ENCODE data around the gene PALD1. TPM values are rescaled to one million over a fixed set of nuclear protein-coding genes. Genes with fewer than 3 reads are reported as not detected.

The PALD1 gene
- total RNA-seq, 4 donors from 2014 or later, result 6.2 to 12.1 (median 7.7) TPM

DNA sequence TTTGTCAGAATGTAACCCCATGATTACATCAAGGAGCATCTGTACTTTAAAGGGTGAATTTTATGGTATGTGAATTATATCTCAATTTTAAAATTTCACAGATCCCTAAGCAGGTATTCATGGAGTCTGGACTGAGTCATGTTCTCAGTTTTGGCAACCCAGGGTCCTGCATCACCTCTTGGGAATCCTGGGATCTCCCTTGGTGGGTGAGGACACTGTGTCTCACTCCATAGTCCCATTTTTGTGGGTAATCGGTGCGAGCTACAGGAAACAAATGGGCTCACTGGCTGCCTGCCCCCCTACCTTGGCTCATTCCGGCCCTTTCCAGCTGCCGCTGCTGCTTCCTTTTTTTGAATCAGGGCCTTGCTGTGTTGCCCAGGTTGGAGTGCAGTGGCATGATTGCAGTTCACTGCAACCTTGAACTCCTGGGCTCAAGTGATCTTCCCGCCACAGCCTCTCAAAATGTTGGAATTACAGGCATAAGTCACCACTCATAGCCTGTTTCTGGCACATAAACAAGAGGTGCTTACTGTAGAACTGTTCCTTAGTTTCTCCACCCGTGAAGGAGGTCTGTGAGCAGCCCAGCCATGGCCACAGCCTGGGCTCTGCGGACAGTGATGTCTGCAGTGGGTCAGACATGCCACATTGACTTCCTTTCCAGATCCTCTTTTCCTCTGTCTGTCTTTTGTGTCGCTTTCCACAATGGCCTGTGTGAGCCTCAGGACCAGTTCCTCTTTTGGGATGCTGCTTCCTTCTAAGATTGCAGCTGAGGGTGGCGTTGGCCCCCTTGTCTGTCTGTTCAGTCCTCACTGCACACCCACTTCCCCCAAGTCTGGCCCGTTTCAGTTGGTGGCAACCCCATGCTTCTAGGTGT is 14.5 kb downstream of the PALD1 start:
- H3K27ac ChIP-seq, result no peak overlapping the region
- TF ChIP-seq POLR2A (IDR thresholded peaks at IDR 0.05) (no peak), EP300 (IDR thresholded peaks at IDR 0.05) (no peak), POLR2AphosphoS5 (IDR thresholded peaks at IDR 0.05) (no peak)
- TF ChIP-seq, protein P1, sequence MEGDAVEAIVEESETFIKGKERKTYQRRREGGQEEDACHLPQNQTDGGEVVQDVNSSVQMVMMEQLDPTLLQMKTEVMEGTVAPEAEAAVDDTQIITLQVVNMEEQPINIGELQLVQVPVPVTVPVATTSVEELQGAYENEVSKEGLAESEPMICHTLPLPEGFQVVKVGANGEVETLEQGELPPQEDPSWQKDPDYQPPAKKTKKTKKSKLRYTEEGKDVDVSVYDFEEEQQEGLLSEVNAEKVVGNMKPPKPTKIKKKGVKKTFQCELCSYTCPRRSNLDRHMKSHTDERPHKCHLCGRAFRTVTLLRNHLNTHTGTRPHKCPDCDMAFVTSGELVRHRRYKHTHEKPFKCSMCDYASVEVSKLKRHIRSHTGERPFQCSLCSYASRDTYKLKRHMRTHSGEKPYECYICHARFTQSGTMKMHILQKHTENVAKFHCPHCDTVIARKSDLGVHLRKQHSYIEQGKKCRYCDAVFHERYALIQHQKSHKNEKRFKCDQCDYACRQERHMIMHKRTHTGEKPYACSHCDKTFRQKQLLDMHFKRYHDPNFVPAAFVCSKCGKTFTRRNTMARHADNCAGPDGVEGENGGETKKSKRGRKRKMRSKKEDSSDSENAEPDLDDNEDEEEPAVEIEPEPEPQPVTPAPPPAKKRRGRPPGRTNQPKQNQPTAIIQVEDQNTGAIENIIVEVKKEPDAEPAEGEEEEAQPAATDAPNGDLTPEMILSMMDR (IDR thresholded peaks at IDR 0.05), result no peak

DNA sequence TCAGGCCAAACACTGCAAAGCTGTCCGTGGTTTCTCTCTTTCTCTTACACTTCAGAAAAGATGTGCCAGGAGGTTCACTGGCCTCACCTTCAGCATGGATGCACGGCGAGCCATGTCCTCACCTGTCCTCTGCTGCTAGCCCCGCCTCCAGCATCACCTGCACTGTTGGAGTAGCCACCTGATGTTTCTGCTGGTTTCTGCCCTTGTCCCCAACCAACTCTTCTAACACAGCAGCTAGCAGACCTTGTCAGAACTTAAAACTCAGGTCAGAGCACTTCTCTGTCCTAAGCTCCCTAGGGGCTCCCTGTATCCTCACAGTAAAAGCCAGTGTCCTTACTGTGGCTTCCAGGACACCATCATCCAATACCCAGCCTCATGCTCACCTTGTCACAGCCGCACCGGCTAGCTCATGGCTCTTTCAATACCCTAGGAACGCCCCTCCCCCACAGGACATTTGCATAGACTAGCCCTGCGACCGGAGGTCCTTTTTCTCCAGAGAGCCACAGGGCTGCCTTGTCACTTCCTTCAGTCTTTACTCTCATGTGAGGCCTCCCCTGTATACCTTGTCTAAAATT is 15.2 kb downstream of the PALD1 start:
- H3K4me3 ChIP-seq, result no peak overlapping the region
- no peak for DNase-seq (ENCODE audit: low spot score in 2 of 2)
- H3K36me3 ChIP-seq, result no peaks in the 10 kb centered on the region
- peaks cover 9% of the 10 kb centered on the region for H3K4me1 ChIP-seq
- 67% methylated on average over 9 of the region's 9 CpGs for WGBS
- no peaks in the 10 kb centered on the region for H3K9me3 ChIP-seq
- TF ChIP-seq POLR2AphosphoS5 (IDR thresholded peaks at IDR 0.05) (no peak), POLR2A (IDR thresholded peaks at IDR 0.05) (no peak), EP300 (IDR thresholded peaks at IDR 0.05) (no peak)
- TF ChIP-seq, protein P1 (IDR thresholded peaks at IDR 0.05), result no peak
- H3K27me3 ChIP-seq, result peaks cover 3% of the 10 kb centered on the region
- H3K27ac ChIP-seq, result no peak overlapping the region

More for the DNA sequence above, 14.5 kb downstream of the PALD1 start:
- no peaks in the 10 kb centered on the region for H3K9me3 ChIP-seq
- WGBS, result 86% methylated on average over 10 of the region's 10 CpGs
- no peak for DNase-seq (ENCODE audit: low spot score in 2 of 2)
- peaks cover 9% of the 10 kb centered on the region for H3K4me1 ChIP-seq
- no peak overlapping the region for H3K4me3 ChIP-seq
- no peaks in the 10 kb centered on the region for H3K36me3 ChIP-seq
- peaks cover 3% of the 10 kb centered on the region for H3K27me3 ChIP-seq

DNA sequence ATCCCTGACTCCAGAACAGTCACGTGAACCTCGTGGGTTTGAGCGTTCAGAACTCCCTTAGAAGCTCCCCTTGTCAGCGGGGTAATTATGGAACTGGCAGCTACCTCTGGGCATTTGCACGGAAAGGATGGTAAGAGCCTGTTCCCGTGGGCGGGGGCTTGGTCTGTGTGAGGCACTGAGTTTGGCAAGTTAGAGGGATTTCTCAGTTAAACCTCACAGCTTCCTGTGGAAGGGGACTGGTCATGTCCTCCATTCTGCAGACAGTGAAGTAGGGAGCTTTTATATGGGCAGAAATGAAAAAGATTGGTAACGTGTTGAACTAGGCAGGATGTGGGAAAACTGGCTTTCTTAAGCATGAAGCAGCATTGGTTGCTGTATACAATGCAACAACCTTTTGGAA is 16.0 kb downstream of the PALD1 start:
- H3K27me3 ChIP-seq, result peaks cover 3% of the 10 kb centered on the region
- H3K4me1 ChIP-seq, result peaks cover 12% of the 10 kb centered on the region
- H3K9me3 ChIP-seq, result no peaks in the 10 kb centered on the region
- whole genome bisulfite sequencing, result 43% methylated on average over 8 of the region's 8 CpGs
- no peak overlapping the region for H3K27ac ChIP-seq
- no peak for DNase-seq (ENCODE audit: low spot score in 2 of 2)
- H3K4me3 ChIP-seq, result no peak overlapping the region
- TF ChIP-seq POLR2A (IDR thresholded peaks at IDR 0.05), result no peak
- TF ChIP-seq, protein P1 (IDR thresholded peaks at IDR 0.05), result no peak
- no peak for TF ChIP-seq EP300 (IDR thresholded peaks at IDR 0.05)
- TF ChIP-seq POLR2AphosphoS5 (IDR thresholded peaks at IDR 0.05), result no peak
- H3K36me3 ChIP-seq, result no peaks in the 10 kb centered on the region

DNA sequence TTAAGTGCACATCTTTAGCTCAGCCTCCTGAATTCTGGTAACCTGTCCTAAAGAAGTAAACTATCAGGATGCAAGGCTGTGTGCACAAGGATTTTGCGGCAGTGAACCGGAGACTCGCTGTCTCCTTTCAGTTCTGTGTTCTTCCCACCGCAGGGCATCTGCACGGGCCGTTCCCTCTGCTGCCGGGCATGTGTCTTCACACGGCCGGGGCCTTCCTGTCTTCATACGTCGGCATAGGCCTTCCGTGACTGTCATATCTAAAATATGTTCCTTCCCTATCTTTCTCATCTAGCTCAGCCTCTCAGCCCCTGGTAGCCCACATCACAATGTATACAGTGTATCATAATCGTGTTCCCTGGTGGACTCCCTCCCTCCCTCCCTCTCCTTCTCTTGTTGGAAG is 16.4 kb downstream of the PALD1 start:
- WGBS, result 63% methylated on average over 13 of the region's 13 CpGs
- TF ChIP-seq EP300 (IDR thresholded peaks at IDR 0.05), result no peak
- no peak for TF ChIP-seq POLR2A (IDR thresholded peaks at IDR 0.05)
- TF ChIP-seq POLR2AphosphoS5 (IDR thresholded peaks at IDR 0.05), result no peak
- TF ChIP-seq, protein P1 (IDR thresholded peaks at IDR 0.05), result no peak
- Histone ChIP-seq H3K36me3 (no peaks in the 10 kb centered on the region), H3K4me3 (no peak overlapping the region), H3K27ac (no peak overlapping the region), H3K9me3 (no peaks in the 10 kb centered on the region), H3K27me3 (peaks cover 3% of the 10 kb centered on the region), H3K4me1 (peaks cover 15% of the 10 kb centered on the region)
- DNase-seq (ENCODE audit: low spot score in 2 of 2), result no peak

DNA sequence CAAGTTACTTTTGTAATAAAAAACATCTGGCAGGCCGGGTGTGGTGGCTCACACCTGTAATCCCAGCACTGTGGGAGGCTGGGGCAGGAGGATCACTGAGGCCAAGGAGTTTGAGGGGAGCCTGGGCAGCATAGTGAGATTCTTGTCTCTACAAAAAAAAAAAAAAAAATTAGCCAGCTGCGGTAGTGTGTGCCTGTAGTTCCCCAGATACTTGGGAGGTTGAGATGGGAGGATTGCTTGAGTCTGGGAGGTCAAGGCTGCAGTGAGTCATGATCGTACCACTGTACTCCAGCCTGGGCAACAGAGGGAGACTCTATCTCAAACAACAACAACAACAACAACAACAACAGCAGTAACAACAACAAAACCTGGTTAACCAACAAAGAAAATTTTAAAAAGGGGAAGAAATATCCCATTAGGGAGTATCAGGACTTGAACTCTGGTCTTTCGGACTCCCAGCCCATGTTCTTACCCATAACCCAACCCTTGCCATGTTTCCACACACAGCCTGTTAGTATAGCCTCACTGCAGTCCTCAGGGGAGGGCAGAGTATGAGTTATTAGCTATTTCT is 17.2 kb downstream of the PALD1 start:
- H3K4me1 ChIP-seq, result peaks cover 15% of the 10 kb centered on the region
- peaks cover 3% of the 10 kb centered on the region for H3K27me3 ChIP-seq
- no peaks in the 10 kb centered on the region for H3K9me3 ChIP-seq
- no peak overlapping the region for H3K27ac ChIP-seq
- 86% methylated on average over 4 of the region's 4 CpGs for WGBS
- no peaks in the 10 kb centered on the region for H3K36me3 ChIP-seq
- DNase-seq (ENCODE audit: low spot score in 2 of 2), result no peak
- no peak overlapping the region for H3K4me3 ChIP-seq
- no peak for TF ChIP-seq POLR2A (IDR thresholded peaks at IDR 0.05)
- TF ChIP-seq, protein P1 (IDR thresholded peaks at IDR 0.05), result no peak
- TF ChIP-seq EP300 (IDR thresholded peaks at IDR 0.05), result no peak
- no peak for TF ChIP-seq POLR2AphosphoS5 (IDR thresholded peaks at IDR 0.05)

Data from suprapubic skin (tissue), 4 donors.